Adipose tissue (tissue), 3 donors: ENCODE data around the gene KLK2. TPM values are rescaled to one million over a fixed set of nuclear protein-coding genes. Genes with fewer than 3 reads are reported as not detected.

Source experiments
- H3K27ac ChIP-seq: one replicate; pipeline ENCODE4 v1.5.1; 2013; ENCODE audit warnings: low read depth, low read length
- WGBS, 3 donors: extraction: QIAGEN DNeasy Blood & Tissue Kit; methylation state at CpG; one replicate each; pipeline ENCODE4 v1.1.7; 2013; 5-methylcytosine and 5-hydroxymethylcytosine counted together
- polyA plus RNA-seq, 3 donors: library from polyadenylated mRNA; stranded (reverse); fragments of 200-250 nt; gene quantifications; one replicate each; pipeline ENCODE4 v1.2.3, GENCODE V29; 2013
- donor health status: healthy with polysubstance abuse.
- donor health status: Bipolar disorder and iron deficiency.
- donor health status: healthy.

KLK2 gene
- polyA plus RNA-seq, 3 donors: 0.03 TPM; not detected in 2

GRCh38 chr19:50843205-50843604, 30.0 kb upstream of the KLK2 start:
- no peak overlapping the region for H3K27ac ChIP-seq
- 96 to 97% (median 96%) methylated on average over 2 of the region's 2 CpGs for WGBS, 3 donors

GRCh38 chr19:50843701-50844221, 29.5 kb upstream of the KLK2 start:
- no peak overlapping the region for H3K27ac ChIP-seq
- WGBS, 3 donors: 69 to 80% (median 74%) methylated on average over 7 of the region's 7 CpGs

GRCh38 chr19:50844296-50844935, 28.8 kb upstream of the KLK2 start:
- WGBS, 3 donors: 58 to 64% (median 61%) methylated on average over 8 of the region's 8 CpGs
- H3K27ac ChIP-seq: no peak overlapping the region

DNA sequence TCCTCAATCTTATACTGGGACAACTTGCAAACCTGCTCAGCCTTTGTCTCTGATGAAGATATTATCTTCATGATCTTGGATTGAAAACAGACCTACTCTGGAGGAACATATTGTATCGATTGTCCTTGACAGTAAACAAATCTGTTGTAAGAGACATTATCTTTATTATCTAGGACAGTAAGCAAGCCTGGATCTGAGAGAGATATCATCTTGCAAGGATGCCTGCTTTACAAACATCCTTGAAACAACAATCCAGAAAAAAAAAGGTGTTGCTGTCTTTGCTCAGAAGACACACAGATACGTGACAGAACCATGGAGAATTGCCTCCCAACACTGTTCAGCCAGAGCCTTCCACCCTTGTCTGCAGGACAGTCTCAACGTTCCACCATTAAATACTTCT, 22.5 kb upstream of the KLK2 start:
- H3K27ac ChIP-seq: no peak overlapping the region
- WGBS, 3 donors: 43 to 50% (median 48%) methylated on average over 3 of the region's 3 CpGs

DNA sequence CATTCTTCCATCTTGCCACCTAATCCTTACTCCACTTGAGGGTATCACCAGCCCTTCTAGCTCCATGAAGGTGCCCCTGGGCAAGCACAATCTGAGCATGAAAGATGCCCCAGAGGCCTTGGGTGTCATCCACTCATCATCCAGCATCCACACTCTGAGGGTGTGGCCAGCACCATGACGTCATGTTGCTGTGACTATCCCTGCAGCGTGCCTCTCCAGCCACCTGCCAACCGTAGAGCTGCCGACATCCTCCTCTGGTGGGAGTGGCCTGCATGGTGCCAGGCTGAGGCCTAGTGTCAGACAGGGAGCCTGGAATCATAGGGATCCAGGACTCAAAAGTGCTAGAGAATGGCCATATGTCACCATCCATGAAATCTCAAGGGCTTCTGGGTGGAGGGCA, 21.6 kb upstream of the KLK2 start:
- 74 to 80% (median 79%) methylated on average over 4 of the region's 4 CpGs for WGBS, 3 donors
- H3K27ac ChIP-seq: no peak overlapping the region

- no peak within 1 kb of the TSS for H3K27ac ChIP-seq
- 53 to 71% (median 66%) methylated on average over 9 of the region's 9 CpGs for WGBS, 3 donors
Measured at GRCh38 chr19:50854636-50855410, 18.4 kb upstream of the KLK2 start, which contains the start of gene KLK3. Gene KLK3 (plus strand): TSS chr19:50854915. CDS start chr19:50854956, 41 bp downstream.

- no peak overlapping the region for H3K27ac ChIP-seq
- 45 to 80% (median 59%) methylated on average over 5 to 6 of the region's 6 CpGs for WGBS, 3 donors
Measured at GRCh38 chr19:50857366-50857765, 15.9 kb upstream of the KLK2 start.

GRCh38 chr19:50858886-50859285, 14.4 kb upstream of the KLK2 start:
- H3K27ac ChIP-seq: no peak overlapping the region
- WGBS, 3 donors: 17 to 24% (median 21%) methylated on average over 7 of the region's 7 CpGs

- H3K27ac ChIP-seq: no peak overlapping the region
- WGBS, 3 donors: 74 to 92% (median 86%) methylated on average over 4 of the region's 4 CpGs
Measured at GRCh38 chr19:50859849-50860248, 13.4 kb upstream of the KLK2 start.

DNA sequence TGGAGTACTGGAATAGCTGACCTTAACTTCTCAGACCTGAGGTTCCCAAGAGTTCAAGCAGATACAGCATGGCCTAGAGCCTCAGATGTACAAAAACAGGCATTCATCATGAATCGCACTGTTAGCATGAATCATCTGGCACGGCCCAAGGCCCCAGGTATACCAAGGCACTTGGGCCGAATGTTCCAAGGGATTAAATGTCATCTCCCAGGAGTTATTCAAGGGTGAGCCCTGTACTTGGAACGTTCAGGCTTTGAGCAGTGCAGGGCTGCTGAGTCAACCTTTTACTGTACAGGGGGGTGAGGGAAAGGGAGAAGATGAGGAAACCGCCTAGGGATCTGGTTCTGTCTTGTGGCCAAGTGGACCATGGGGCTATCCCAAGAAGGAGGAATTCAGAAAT, 12.2 kb upstream of the KLK2 start:
- 68 to 86% (median 74%) methylated on average over 5 of the region's 5 CpGs for WGBS, 3 donors

GRCh38 chr19:50861496-50862286, 11.5 kb upstream of the KLK2 start:
- H3K27ac ChIP-seq: no peak overlapping the region
- WGBS, 3 donors: 72 to 83% (median 77%) methylated on average over 7 of the region's 7 CpGs

More for the DNA sequence above, 12.2 kb upstream of the KLK2 start:
- no peak overlapping the region for H3K27ac ChIP-seq

- WGBS, 3 donors: 72 to 86% (median 78%) methylated on average over 4 of the region's 4 CpGs
Measured at GRCh38 chr19:50869479-50869878, 3.8 kb upstream of the KLK2 start.

GRCh38 chr19:50870417-50871089, 2.7 kb upstream of the KLK2 start:
- H3K27ac ChIP-seq: no peak overlapping the region
- 42 to 68% (median 68%) methylated on average over 25 to 26 of the region's 26 CpGs for WGBS, 3 donors

More at GRCh38 chr19:50869479-50869878, 3.8 kb upstream of the KLK2 start:
- no peak overlapping the region for H3K27ac ChIP-seq

DNA sequence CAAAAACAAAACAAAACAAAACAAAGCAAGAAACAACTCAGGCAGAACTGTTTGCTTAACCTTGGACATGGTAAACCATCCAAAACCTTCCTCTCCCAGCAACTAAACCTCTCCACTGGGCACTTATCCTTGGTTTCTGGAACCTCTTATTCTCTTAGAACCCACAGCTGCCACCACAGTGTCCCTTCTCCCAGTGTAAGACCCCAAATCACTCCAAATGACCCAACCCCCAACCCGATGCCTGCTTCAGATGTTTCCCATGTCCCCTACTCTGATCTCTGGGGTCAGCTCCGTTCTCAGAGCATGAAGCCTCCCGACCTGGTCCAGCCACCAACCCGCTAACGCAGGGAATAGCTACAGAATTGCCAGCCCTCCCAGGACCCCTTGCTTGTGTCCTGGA, 972 bp downstream of the KLK2 start:
- WGBS, 3 donors: 60 to 71% (median 69%) methylated on average over 5 of the region's 5 CpGs
- H3K27ac ChIP-seq: no peak overlapping the region

DNA sequence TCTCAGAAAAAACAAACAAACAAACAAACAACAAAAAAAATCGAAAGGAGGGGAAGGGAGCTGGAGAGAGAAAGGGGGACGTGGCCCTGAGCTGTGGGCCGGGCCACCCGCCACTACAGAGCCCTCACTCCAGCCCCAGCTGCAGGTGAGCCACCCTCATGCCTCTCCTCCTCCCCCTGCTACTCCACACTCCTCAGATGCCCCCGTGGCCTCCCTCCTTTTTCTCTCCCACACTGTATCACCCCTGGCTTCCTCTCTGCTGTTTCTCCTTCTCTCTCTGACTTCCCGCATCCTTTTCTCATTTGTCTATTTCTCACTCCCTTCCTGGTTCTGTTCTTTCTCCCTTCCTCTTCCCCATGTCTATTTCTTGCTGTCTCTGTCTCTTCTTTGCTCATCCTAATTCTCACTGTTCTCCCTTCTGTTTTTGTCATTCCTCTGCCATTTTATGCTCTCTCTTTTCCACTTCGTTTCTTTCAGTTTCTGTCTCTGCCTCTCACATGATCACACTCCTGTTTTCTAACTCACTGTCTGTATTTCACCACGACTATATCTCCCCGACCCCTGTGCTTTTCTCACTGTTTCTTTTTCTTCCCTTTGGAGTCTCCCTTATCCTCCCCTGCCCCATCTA, 2.7 kb downstream of the KLK2 start:
- H3K27ac ChIP-seq: no peak overlapping the region
- 34 to 49% (median 41%) methylated on average over 7 to 9 of the region's 9 CpGs for WGBS, 3 donors

- WGBS, 3 donors: 61 to 81% (median 67%) methylated on average over 7 of the region's 7 CpGs
- H3K27ac ChIP-seq: no peak overlapping the region
Measured at GRCh38 chr19:50876456-50876855, 3.2 kb downstream of the KLK2 start.

DNA sequence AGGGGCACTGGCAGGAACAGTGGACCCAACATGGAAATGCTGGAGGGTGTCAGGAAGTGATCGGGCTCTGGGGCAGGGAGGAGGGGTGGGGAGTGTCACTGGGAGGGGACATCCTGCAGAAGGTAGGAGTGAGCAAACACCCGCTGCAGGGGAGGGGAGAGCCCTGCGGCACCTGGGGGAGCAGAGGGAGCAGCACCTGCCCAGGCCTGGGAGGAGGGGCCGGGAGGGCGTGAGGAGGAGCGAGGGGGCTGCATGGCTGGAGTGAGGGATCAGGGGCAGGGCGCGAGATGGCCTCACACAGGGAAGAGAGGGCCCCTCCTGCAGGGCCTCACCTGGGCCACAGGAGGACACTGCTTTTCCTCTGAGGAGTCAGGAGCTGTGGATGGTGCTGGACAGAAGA, 4.1 kb downstream of the KLK2 start:
- WGBS, 3 donors: 25 to 35% (median 35%) methylated on average over 6 to 8 of the region's 8 CpGs
- no peak overlapping the region for H3K27ac ChIP-seq

DNA sequence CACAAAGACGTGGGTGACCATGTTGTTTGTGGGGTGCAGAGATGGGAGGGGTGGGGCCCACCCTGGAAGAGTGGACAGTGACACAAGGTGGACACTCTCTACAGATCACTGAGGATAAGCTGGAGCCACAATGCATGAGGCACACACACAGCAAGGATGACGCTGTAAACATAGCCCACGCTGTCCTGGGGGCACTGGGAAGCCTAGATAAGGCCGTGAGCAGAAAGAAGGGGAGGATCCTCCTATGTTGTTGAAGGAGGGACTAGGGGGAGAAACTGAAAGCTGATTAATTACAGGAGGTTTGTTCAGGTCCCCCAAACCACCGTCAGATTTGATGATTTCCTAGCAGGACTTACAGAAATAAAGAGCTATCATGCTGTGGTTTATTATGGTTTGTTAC, 5.6 kb downstream of the KLK2 start:
- H3K27ac ChIP-seq: no peak overlapping the region
- 52 to 60% (median 55%) methylated on average over 5 of the region's 5 CpGs for WGBS, 3 donors
